HepG2 (cell line): ENCODE measurements around the gene SMYD4. TPM values are rescaled to one million over a fixed set of nuclear protein-coding genes. Genes with fewer than 3 reads are reported as not detected.

Experiments
- CCAR2 ChIP-seq: fragments of 200-400 bp; formaldehyde crosslinking; optimal IDR thresholded peaks from 2 replicates; pipeline ENCODE3; 2018; ENCODE audit warnings: low read depth, mild to moderate bottlenecking, low read length, moderate library complexity
- DBP ChIP-seq: sonication (generic); formaldehyde crosslinking; IDR thresholded peaks from 2 replicates; pipeline ENCODE4 v1.4.0; 2020; ENCODE audit warnings: missing genetic modification reagents; ENCODE audit errors: not compliant biosample characterization
- GATAD2A ChIP-seq: IDR thresholded peaks from 2 replicates; pipeline ENCODE4 v1.6.1; 2016
- HES4 ChIP-seq: sonication (generic); formaldehyde crosslinking; IDR thresholded peaks from 2 replicates; pipeline ENCODE4 v1.9.0; 2021; ENCODE audit warnings: mild to moderate bottlenecking, missing genetic modification reagents, borderline replicate concordance
- HIC2 ChIP-seq: sonication (generic); formaldehyde crosslinking; IDR thresholded peaks from 2 replicates; pipeline ENCODE4 v1.9.0; 2022; ENCODE audit warnings: low read depth, missing genetic modification reagents
- HOXA3 ChIP-seq: sonication (generic); formaldehyde crosslinking; IDR thresholded peaks from 2 replicates; pipeline ENCODE4 v1.5.0; 2020; ENCODE audit warnings: missing genetic modification reagents
- HOXD1 ChIP-seq: sonication (generic); formaldehyde crosslinking; IDR thresholded peaks from 2 replicates; pipeline ENCODE4 v1.5.0; 2020; ENCODE audit warnings: missing genetic modification reagents
- IRF2 ChIP-seq: IDR thresholded peaks from 2 replicates; pipeline ENCODE4 v1.6.1; 2018; ENCODE audit warnings: missing genetic modification reagents, missing compliant biosample characterization
- KDM2A ChIP-seq: sonication (generic); formaldehyde crosslinking; IDR thresholded peaks from 2 replicates; pipeline ENCODE4 v1.4.0; 2020; ENCODE audit warnings: low read depth, missing genetic modification reagents, borderline replicate concordance
- MEIS2 ChIP-seq: sonication (generic); formaldehyde crosslinking; IDR thresholded peaks from 2 replicates; pipeline ENCODE4 v1.9.0; 2021; ENCODE audit warnings: mild to moderate bottlenecking, missing genetic modification reagents
- MTA1 ChIP-seq: sonication (generic); formaldehyde crosslinking; IDR thresholded peaks from 2 replicates; pipeline ENCODE4 v1.4.0; 2020; ENCODE audit warnings: missing genetic modification reagents, mild to moderate bottlenecking, borderline replicate concordance
- NCOA2 ChIP-seq: sonication (generic); formaldehyde crosslinking; IDR thresholded peaks from 2 replicates; pipeline ENCODE4 v1.8.0; 2022; ENCODE audit warnings: inconsistent platforms
- NONO ChIP-seq, 2 experiments: fragments of 450-650 bp in 1 of 2; sonication (generic) in 1 of 2; formaldehyde crosslinking in 1 of 2; IDR thresholded peaks in 1 of 2; conservative IDR thresholded peaks in 1 of 2; 2 replicates each; pipeline versions ENCODE4 v1.6.1 to v1.8.0; 2017 to 2022; ENCODE audit warnings: mild to moderate bottlenecking in 1 of 2, missing genetic modification reagents in 1 of 2, moderate library complexity in 1 of 2
- PAF1 ChIP-seq: IDR thresholded peaks from 2 replicates; pipeline ENCODE4 v1.6.1; 2016; ENCODE audit warnings: missing genetic modification reagents, missing compliant biosample characterization
- PHF21A ChIP-seq: sonication (generic); formaldehyde crosslinking; IDR thresholded peaks from 2 replicates; pipeline ENCODE4 v1.5.0; 2020; ENCODE audit warnings: mild to moderate bottlenecking, missing genetic modification reagents
- SOX5 ChIP-seq: IDR thresholded peaks from 2 replicates; pipeline ENCODE4 v1.6.1; 2016; ENCODE audit warnings: borderline replicate concordance
- SOX6 ChIP-seq, 2 experiments: fragments of 450-650 bp in 1 of 2; sonication (generic) in 1 of 2; formaldehyde crosslinking in 1 of 2; IDR thresholded peaks; 2 replicates each; pipeline versions ENCODE4 v1.4.0 to v1.6.1; 2017 to 2020; ENCODE audit warnings: antibody characterized with exemption in 1 of 2, mild to moderate bottlenecking in 1 of 2, missing genetic modification reagents in 1 of 2
- YEATS4 ChIP-seq: sonication (generic); formaldehyde crosslinking; IDR thresholded peaks from 2 replicates; pipeline ENCODE4 v1.4.0; 2020; ENCODE audit warnings: missing genetic modification reagents, borderline replicate concordance
- ZMYM4 ChIP-seq: sonication (generic); formaldehyde crosslinking; IDR thresholded peaks from 2 replicates; pipeline ENCODE4 v1.8.1; 2023; ENCODE audit warnings: mild to moderate bottlenecking, missing genetic modification reagents
- ZNF275 ChIP-seq: sonication (generic); formaldehyde crosslinking; IDR thresholded peaks from 2 replicates; pipeline ENCODE4 v1.8.0; 2022; ENCODE audit warnings: missing genetic modification reagents, mild to moderate bottlenecking, inconsistent platforms, borderline replicate concordance
- ZNF556 ChIP-seq: sonication (generic); formaldehyde crosslinking; IDR thresholded peaks from 2 replicates; pipeline ENCODE4 v1.4.0; 2020; ENCODE audit warnings: mild to moderate bottlenecking, missing genetic modification reagents, borderline replicate concordance
- ZNF777 ChIP-seq: sonication (generic); formaldehyde crosslinking; IDR thresholded peaks from 2 replicates; pipeline ENCODE4 v1.4.0; 2020; ENCODE audit warnings: missing genetic modification reagents
- ZSCAN12 ChIP-seq: sonication (generic); formaldehyde crosslinking; IDR thresholded peaks from 2 replicates; pipeline ENCODE4 v1.9.0; 2021; ENCODE audit warnings: mild to moderate bottlenecking, missing genetic modification reagents
- polyA plus RNA-seq, 8 experiments: library from polyadenylated mRNA; depleted of rRNA in 3 of 8; stranded (reverse) in 7 of 8; unstranded in 1 of 8; fragments of >200 nt; fragmentation: Illumina TruSeq in 4 of 8; extraction: Trizol in 4 of 8; gene quantifications; 2 replicates each; pipeline versions ENCODE4 v1.2.1 to v1.2.3, GENCODE V29; 2011 to 2016; ENCODE audit warnings: low read depth in 4 of 8, missing spikeins in 1 of 8, mixed read lengths in 1 of 8; ENCODE audit not compliant: insufficient read depth in 1 of 8
- total RNA-seq, 5 experiments: library from RNA; depleted of rRNA; stranded (reverse); fragments of >200 nt; fragmentation: Illumina TruSeq; extraction: Trizol; gene quantifications; 2 replicates each; pipeline ENCODE4 v1.2.3, GENCODE V29; 2016; ENCODE audit warnings: low read depth in 1 of 5
- TF ChIP-seq, protein P1 (sequence below): sonication (generic); formaldehyde crosslinking; IDR thresholded peaks from 2 replicates; pipeline ENCODE4 v1.5.1; 2020; ENCODE audit warnings: missing genetic modification reagents, mild to moderate bottlenecking, borderline replicate concordance

SMYD4 gene
- total and polyA plus RNA-seq, 2 of the 13 experiments (the other 11 are each of a cell fraction or from before 2014, with no cell fraction given): 7.4 to 11.3 TPM

DNA sequence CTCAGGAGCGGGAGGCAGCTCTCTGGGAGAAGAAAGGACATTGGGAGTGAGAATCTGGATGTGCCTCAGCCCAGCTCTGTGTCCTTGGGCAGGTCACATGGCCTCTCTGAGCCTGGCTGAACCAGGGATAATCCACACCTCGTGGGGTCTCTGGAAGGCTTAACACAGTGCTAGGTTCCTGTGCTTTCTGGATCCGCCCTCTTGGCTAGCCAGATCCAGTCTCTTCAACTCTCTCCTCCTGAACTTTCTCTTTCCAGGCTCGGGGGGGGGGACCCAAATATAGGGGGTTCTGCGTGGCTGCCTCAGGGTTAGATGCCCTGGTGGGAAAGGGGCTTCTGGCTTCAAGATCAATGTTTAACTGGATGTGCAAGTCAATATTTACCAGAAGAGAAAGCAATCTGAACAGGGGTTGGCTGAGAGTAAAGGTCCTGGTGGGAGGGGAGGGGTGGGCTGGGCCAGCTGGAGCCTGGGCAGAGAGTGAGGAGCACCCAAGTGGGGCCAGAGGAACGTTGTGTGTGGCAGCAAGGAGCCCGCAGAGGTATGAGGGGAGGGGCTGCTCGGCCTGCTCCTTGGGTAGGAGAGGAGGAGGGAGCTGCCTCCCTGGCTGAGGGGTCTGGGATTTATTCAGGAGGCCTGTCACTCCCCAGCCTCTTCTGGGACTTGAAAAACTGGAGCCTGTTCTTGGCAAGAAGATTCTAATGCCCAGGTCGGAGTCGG is 87.2 kb downstream of the SMYD4 start, which contains the start of gene SERPINF2 (continued):
- TF ChIP-seq DBP (CRISPR knock-in tag) (peak; percentile 30), KDM2A (CRISPR knock-in tag) (peak; percentile 8; the same call in 1 of the 2 replicates), ZNF777 (CRISPR knock-in tag) (0 out of 2 replicates have a peak, but pooled peaks have one; percentile 11), SOX6 (IDR thresholded peaks at IDR 0.05) (no peak), SOX6 (CRISPR knock-in tag; IDR thresholded peaks at IDR 0.05) (peak; percentile 61), HOXA3 (CRISPR knock-in tag) (peak; percentile 42; the same call in 1 of the 2 replicates), HIC2 (CRISPR knock-in tag) (no peak; the same call in 1 of the 2 replicates), MEIS2 (peak; percentile 15; the same call in 1 of the 2 replicates), ZNF556 (CRISPR knock-in tag) (0 out of 2 replicates have a peak, but pooled peaks have one; percentile 23), NCOA2 (CRISPR knock-in tag) (peak; percentile 78; the same call in 1 of the 2 replicates), HOXD1 (CRISPR knock-in tag) (peak; percentile 79; the same call in 1 of the 2 replicates), ZNF275 (CRISPR knock-in tag) (0 out of 2 replicates have a peak, but pooled peaks have one; percentile 45), MTA1 (CRISPR knock-in tag) (peak; percentile 13; the same call in 1 of the 2 replicates), HES4 (CRISPR knock-in tag) (peak; percentile 76), SOX5 (CRISPR knock-in tag) (peak; percentile 56; the same call in 1 of the 2 replicates), PHF21A (CRISPR knock-in tag) (peak; percentile 71), IRF2 (CRISPR knock-in tag) (peak; percentile 71; the same call in 1 of the 2 replicates), NONO (IDR thresholded peaks at IDR 0.05) (no peak), NONO (CRISPR knock-in tag; conservative IDR thresholded peaks at IDR 0.05) (0 out of 2 replicates have a peak, but pooled peaks have one; percentile 47), CCAR2 (no peak), ZSCAN12 (CRISPR knock-in tag) (0 out of 2 replicates have a peak, but pooled peaks have one; percentile 28), YEATS4 (peak; percentile 67), GATAD2A (peak; percentile 74), PAF1 (CRISPR knock-in tag) (no peak), ZMYM4 (CRISPR knock-in tag) (peak; percentile 30; the same call in 1 of the 2 replicates)
- TF ChIP-seq, protein P1, sequence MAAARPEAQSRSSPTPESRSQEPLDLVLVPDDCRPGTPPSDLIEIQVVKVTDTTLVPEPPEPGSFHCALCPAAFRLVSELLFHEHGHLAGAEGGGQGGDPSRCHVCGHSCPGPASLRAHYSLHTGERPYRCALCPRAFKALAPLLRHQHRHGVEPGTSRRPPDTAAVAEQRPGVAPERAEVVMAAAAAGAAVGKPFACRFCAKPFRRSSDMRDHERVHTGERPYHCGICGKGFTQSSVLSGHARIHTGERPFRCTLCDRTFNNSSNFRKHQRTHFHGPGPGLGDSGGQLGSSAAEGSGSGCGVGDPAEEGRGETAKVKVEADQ: no peak
